Measurements from ENCODE around the gene TNFRSF12A. TPM values are rescaled to one million over a fixed set of nuclear protein-coding genes. Genes with fewer than 3 reads are reported as not detected.

Gene TNFRSF12A
- total and polyA plus RNA-seq, 9 of the 15 experiments (the other 6 are each of a cell fraction or from before 2014, with no cell fraction given), result 0.41 to 61.8 (median 26.5) TPM

GRCh38 chr16:3003582-3004270, 16.4 kb upstream of the TNFRSF12A start (continued):
- peak; percentile 78 for TF ChIP-seq E2F1 (CRISPR knock-in tag; IDR thresholded peaks at IDR 0.05)
- TF ChIP-seq NFE2L1 (tag; IDR thresholded peaks at IDR 0.05; ENCODE audit: borderline replicate concordance, low read depth), result no peak
- peak; percentile 85 for TF ChIP-seq MAX (CRISPR knock-in tag; IDR thresholded peaks at IDR 0.05)
- no peak for TF ChIP-seq DIDO1 (tag; IDR thresholded peaks at IDR 0.05; ENCODE audit: low read depth)
- no peak for TF ChIP-seq ZNF696 (CRISPR knock-in tag; conservative IDR thresholded peaks at IDR 0.05)
- peak; percentile 24; the same call in 1 of the 2 replicates for TF ChIP-seq ZFX (CRISPR knock-in tag; IDR thresholded peaks at IDR 0.05)
- no peak for TF ChIP-seq POLR2B (IDR thresholded peaks at IDR 0.05; ENCODE audit: low read depth, partially characterized antibody)
- TF ChIP-seq TEAD4 (IDR thresholded peaks at IDR 0.05; ENCODE audit: low read length), result no peak; the same call in 1 of the 2 replicates
- no peak for TF ChIP-seq TEAD4 (CRISPR knock-in tag; IDR thresholded peaks at IDR 0.05; ENCODE audit: borderline replicate concordance)
- 0 out of 2 replicates have a peak, but pooled peaks have one; percentile 10 for TF ChIP-seq CBX1 (IDR thresholded peaks at IDR 0.05; ENCODE audit: low read depth)
- no peak for TF ChIP-seq SRSF9 (IDR thresholded peaks at IDR 0.05; ENCODE audit: borderline replicate concordance, low read depth, low read length)
- TF ChIP-seq ZNF212 (CRISPR knock-in tag; IDR thresholded peaks at IDR 0.05), result no peak
- TF ChIP-seq RBFOX2 (IDR thresholded peaks at IDR 0.05; ENCODE audit: low read depth, low read length), result peak; percentile 68
- TF ChIP-seq VEZF1 (CRISPR knock-in tag; IDR thresholded peaks at IDR 0.05), result peak; percentile 22
- no peak for TF ChIP-seq ZNF589 (CRISPR knock-in tag; IDR thresholded peaks at IDR 0.05; ENCODE audit: low read depth)
- TF ChIP-seq E2F6 (IDR thresholded peaks at IDR 0.05; ENCODE audit: borderline replicate concordance in 1 of 2, extremely low read depth in 1 of 2, insufficient read depth in 1 of 2, insufficient read length in 1 of 2, low read depth in 1 of 2, low read length in 1 of 2, poor library complexity in 1 of 2, severe bottlenecking in 1 of 2), result peak; percentile 11 to 60
- TF ChIP-seq ZNF280B (CRISPR knock-in tag; IDR thresholded peaks at IDR 0.05), result no peak
- TF ChIP-seq ZNF449 (CRISPR knock-in tag; IDR thresholded peaks at IDR 0.05), result no peak
- TF ChIP-seq RFX5 (IDR thresholded peaks at IDR 0.05; ENCODE audit: low read depth, low read length), result 0 out of 2 replicates have a peak, but pooled peaks have one; percentile 50
- no peak for TF ChIP-seq IRF2 (CRISPR knock-in tag; IDR thresholded peaks at IDR 0.05)

All from K562 (cell line).